MCF 10A (cell line): ENCODE results near the gene MALSU1. TPM values are rescaled to one million over a fixed set of nuclear protein-coding genes. Genes with fewer than 3 reads are reported as not detected.

Source experiments
- BruUV-seq: library from RNA; stranded (reverse); fragments of 400-500 nt; replicated peaks from 2 replicates; lab custom pipeline; 2021; lab: Mats Ljungman, UMichigan
- CTCF ChIA-PET: fragments of 300-600 bp; sonication (Branson Sonifier 250); formaldehyde crosslinking; extraction: SDS; loops from one replicate; lab custom pipeline; 2021; ENCODE audit warnings: antibody characterized with exemption, inconsistent platforms; lab: Yijun Ruan, JAX
- POLR2A ChIA-PET: fragments of 300-600, 350-650 bp; sonication (Branson Sonifier 250); formaldehyde crosslinking; extraction: SDS; loops from one replicate; lab custom pipeline; 2020; ENCODE audit warnings: antibody characterized with exemption, inconsistent platforms; lab: Yijun Ruan, JAX
- DNase-seq: peaks from one replicate; pipeline ENCODE4 v3.0.0-alpha.2; 2018; ENCODE audit not compliant: unreplicated experiment
- H3K27ac Mint-ChIP-seq: one replicate; pipeline ENCODE4 v1.8.0; 2022; ENCODE audit warnings: mild to moderate bottlenecking, low read depth, mixed read lengths; ENCODE audit not compliant: unreplicated experiment
- H3K27me3 Mint-ChIP-seq: one replicate; pipeline ENCODE4 v1.8.0; 2022; ENCODE audit warnings: mixed read lengths; ENCODE audit not compliant: insufficient read depth, unreplicated experiment
- H3K36me3 Mint-ChIP-seq: one replicate; pipeline ENCODE4 v1.8.0; 2022; ENCODE audit warnings: mild to moderate bottlenecking, moderate library complexity, mixed read lengths; ENCODE audit not compliant: insufficient read depth, unreplicated experiment
- H3K4me1 Mint-ChIP-seq: one replicate; pipeline ENCODE4 v1.8.0; 2022; ENCODE audit warnings: mixed read lengths; ENCODE audit not compliant: insufficient read depth, unreplicated experiment
- H3K4me3 Mint-ChIP-seq: one replicate; pipeline ENCODE4 v1.8.0; 2022; ENCODE audit warnings: mild to moderate bottlenecking, moderate library complexity, mixed read lengths; ENCODE audit not compliant: unreplicated experiment
- H3K9me3 Mint-ChIP-seq: one replicate; pipeline ENCODE4 v1.8.0; 2022; ENCODE audit warnings: mixed read lengths; ENCODE audit not compliant: unreplicated experiment
- intact Hi-C: fragments of 100-400 bp; cut with micrococcal nuclease; formaldehyde crosslinking; loops from 2 replicates; pipeline ENCODE4 v1.14.1; 2022
- total RNA-seq: library from RNA; stranded (reverse); gene quantifications from 2 replicates; pipeline ENCODE4 v1.2.3, GENCODE V29; 2022
- TF ChIP-seq, protein P1 (sequence below): fragments of 200-600 bp; IDR thresholded peaks from one replicate; pipeline ENCODE4 v1.8.0; 2022; ENCODE audit warnings: antibody characterized with exemption, mild to moderate bottlenecking; ENCODE audit not compliant: unreplicated experiment

MALSU1 gene
- total RNA-seq, 1 experiment from 2014 or later: 64.8 TPM

DNA sequence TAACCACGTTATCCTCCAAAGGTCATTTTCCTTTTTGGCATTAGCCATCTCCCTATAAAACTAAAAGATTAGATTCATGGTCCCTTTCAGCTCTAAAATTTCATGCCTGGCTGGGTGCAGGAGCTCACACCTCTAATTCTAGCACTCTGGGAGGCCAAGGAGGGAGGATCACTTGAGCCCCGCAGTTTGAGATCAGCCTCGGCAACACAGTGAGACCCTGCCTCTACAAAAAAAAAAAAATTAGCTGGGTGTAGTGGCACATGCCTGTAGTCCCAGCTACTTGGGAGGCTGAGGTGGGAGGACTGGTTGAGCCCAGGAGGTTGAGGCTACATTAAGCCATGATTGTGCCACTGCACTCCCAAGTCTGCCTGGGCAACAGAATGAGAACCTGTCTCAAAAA is 57.0 kb downstream of the MALSU1 start:
- Mint-ChIP-seq H3K27me3 (no peaks in the 10 kb centered on the region), H3K9me3 (no peaks in the 10 kb centered on the region), H3K4me3 (no peak overlapping the region), H3K4me1 (peaks cover 14% of the 10 kb centered on the region), H3K36me3 (peaks cover 4% of the 10 kb centered on the region), H3K27ac (no peak overlapping the region)
- no peak for DNase-seq
- BruUV-seq: no TSS peak
- TF ChIP-seq, protein P1, sequence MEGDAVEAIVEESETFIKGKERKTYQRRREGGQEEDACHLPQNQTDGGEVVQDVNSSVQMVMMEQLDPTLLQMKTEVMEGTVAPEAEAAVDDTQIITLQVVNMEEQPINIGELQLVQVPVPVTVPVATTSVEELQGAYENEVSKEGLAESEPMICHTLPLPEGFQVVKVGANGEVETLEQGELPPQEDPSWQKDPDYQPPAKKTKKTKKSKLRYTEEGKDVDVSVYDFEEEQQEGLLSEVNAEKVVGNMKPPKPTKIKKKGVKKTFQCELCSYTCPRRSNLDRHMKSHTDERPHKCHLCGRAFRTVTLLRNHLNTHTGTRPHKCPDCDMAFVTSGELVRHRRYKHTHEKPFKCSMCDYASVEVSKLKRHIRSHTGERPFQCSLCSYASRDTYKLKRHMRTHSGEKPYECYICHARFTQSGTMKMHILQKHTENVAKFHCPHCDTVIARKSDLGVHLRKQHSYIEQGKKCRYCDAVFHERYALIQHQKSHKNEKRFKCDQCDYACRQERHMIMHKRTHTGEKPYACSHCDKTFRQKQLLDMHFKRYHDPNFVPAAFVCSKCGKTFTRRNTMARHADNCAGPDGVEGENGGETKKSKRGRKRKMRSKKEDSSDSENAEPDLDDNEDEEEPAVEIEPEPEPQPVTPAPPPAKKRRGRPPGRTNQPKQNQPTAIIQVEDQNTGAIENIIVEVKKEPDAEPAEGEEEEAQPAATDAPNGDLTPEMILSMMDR: no peak
- ChIA-PET CTCF (interaction anchor here (0.6 to 1.3 kb wide), 6 partner anchors 10 to 189 kb away, joined by 3 to 6 read pairs (median 4); no protein-coding TSS in a partner anchor), POLR2A (interaction anchor here (1.7 kb wide), 1 partner anchor 114 kb away, joined by 3 read pairs; the partner anchor contains the start of gene IGF2BP3)
- intact Hi-C loops: no loop called here

- peaks cover 4% of the 10 kb centered on the region for H3K36me3 Mint-ChIP-seq
- TF ChIP-seq, protein P1: no peak
- DNase-seq: peak; percentile 46
- no peaks in the 10 kb centered on the region for H3K27me3 Mint-ChIP-seq
- peak overlapping the region; percentile 41 for H3K4me3 Mint-ChIP-seq
- peak overlapping the region; percentile 35 for H3K27ac Mint-ChIP-seq
- ChIA-PET CTCF (interaction anchor here (1.0 to 1.3 kb wide), 2 partner anchors 106 to 188 kb away, joined by 3 to 5 read pairs; no protein-coding TSS in a partner anchor), POLR2A (no interaction called here)
- intact Hi-C loops: loop anchor here (1.0 kb wide), 5 partner anchors 23 to 189 kb away; no protein-coding TSS in a partner anchor
- BruUV-seq: no TSS peak
- peaks cover 14% of the 10 kb centered on the region for H3K4me1 Mint-ChIP-seq
- no peaks in the 10 kb centered on the region for H3K9me3 Mint-ChIP-seq
Observed at GRCh38 chr7:23356726-23357125, 57.6 kb downstream of the MALSU1 start.

- Mint-ChIP-seq H3K4me3 (peak overlapping the region; percentile 41), H3K27ac (peak overlapping the region; percentile 35), H3K4me1 (peaks cover 14% of the 10 kb centered on the region), H3K27me3 (no peaks in the 10 kb centered on the region), H3K9me3 (no peaks in the 10 kb centered on the region), H3K36me3 (peaks cover 4% of the 10 kb centered on the region)
- peak; percentile 74 for DNase-seq
- CTCF ChIA-PET: interaction anchor here (0.6 to 2.5 kb wide), 43 partner anchors 8 to 1547 kb away, joined by 3 to 38 read pairs (median 5); no protein-coding TSS in a partner anchor
- TF ChIP-seq, protein P1: peak; percentile 52
- intact Hi-C loops: loop anchor here (1.0 kb wide), 5 partner anchors 24 to 188 kb away; no protein-coding TSS in a partner anchor
- BruUV-seq: no TSS peak
- POLR2A ChIA-PET: interaction anchor here (0.8 to 2.5 kb wide), 12 partner anchors 9 to 174 kb away, joined by 3 to 13 read pairs (median 3); partner anchors contain the start of gene MALSU1
Observed at GRCh38 chr7:23357190-23358093, 58.3 kb downstream of the MALSU1 start.
